Fibroblast of the aortic adventitia (primary cell): ENCODE data around the gene LHX4. TPM values are rescaled to one million over a fixed set of nuclear protein-coding genes. Genes with fewer than 3 reads are reported as not detected.

Experiments used
- DNase-seq: peaks from one replicate; pipeline ENCODE4 v3.0.0-alpha.2; 2010; ENCODE audit warnings: low read depth
- H3K4me3 ChIP-seq: 2 replicates; pipeline ENCODE4 v1.5.1; 2011; ENCODE audit warnings: low read depth, mild to moderate bottlenecking, control low read depth, low read length, moderate library complexity
- CTCF ChIP-seq: IDR thresholded peaks from 2 replicates; pipeline ENCODE4 v1.5.1; 2011; ENCODE audit warnings: mild to moderate bottlenecking, low read length, control low read depth, inconsistent platforms; ENCODE audit not compliant: insufficient read depth
- total RNA-seq: library from RNA; depleted of rRNA; stranded (reverse); fragments of >200 nt; gene quantifications from 2 replicates; pipeline ENCODE4 v1.2.3, GENCODE V29; 2012; ENCODE audit warnings: low replicate concordance

Gene LHX4
- total RNA-seq, 1 donor = under 0.01 TPM

DNA sequence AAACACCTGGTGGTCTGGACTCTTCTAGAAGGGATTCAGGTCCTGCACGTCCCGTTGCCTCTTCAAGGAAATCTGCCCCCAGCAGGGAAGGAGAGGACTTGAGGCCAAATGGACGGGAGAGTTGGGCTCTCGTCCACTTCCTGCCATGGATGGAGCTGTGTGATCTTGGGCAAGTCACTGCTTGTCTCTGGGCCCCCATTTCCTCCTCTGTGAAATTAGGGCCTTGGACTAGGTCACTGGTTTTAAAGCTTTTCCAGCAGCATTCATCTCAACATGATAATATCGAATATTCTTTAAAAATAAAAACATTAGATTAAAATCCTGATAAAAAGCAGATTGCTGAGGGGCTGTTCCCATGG is 26.9 kb downstream of the LHX4 start:
- no peak overlapping the region for H3K4me3 ChIP-seq
- no peak for TF ChIP-seq CTCF
- DNase-seq = no peak

GRCh38 chr1:180257486-180257885 is 27.4 kb downstream of the LHX4 start:
- no peak overlapping the region for H3K4me3 ChIP-seq
- DNase-seq = no peak
- no peak for TF ChIP-seq CTCF

DNA sequence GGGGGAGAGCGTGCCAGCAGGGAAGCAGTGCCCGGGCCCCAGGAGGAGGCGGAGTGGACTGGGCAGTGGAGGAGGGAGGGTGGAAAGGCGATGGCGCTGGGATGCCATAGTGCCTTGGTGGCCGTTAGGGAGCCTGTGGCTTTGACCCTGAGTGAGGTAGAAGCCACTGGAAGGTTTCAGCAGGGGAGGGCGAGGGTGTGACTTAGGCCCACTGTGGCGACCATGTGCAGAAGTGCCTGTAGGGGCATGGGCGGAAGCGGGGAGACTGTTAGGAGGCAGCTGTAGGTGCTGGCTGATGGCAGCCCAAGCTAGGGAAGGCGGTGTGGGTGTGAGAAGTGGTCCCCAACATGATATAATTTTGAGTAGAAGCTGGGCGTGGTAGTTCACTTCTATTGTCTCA is 28.2 kb downstream of the LHX4 start:
- no peak overlapping the region for H3K4me3 ChIP-seq
- no peak for TF ChIP-seq CTCF
- DNase-seq = no peak

- H3K4me3 ChIP-seq = no peak overlapping the region
- no peak for DNase-seq
Observed at GRCh38 chr1:180258935-180259334, 28.9 kb downstream of the LHX4 start.

GRCh38 chr1:180259431-180260338 is 29.6 kb downstream of the LHX4 start:
- no peak overlapping the region for H3K4me3 ChIP-seq
- no peak for TF ChIP-seq CTCF
- DNase-seq = no peak

More at GRCh38 chr1:180258935-180259334, 28.9 kb downstream of the LHX4 start:
- no peak for TF ChIP-seq CTCF

DNA sequence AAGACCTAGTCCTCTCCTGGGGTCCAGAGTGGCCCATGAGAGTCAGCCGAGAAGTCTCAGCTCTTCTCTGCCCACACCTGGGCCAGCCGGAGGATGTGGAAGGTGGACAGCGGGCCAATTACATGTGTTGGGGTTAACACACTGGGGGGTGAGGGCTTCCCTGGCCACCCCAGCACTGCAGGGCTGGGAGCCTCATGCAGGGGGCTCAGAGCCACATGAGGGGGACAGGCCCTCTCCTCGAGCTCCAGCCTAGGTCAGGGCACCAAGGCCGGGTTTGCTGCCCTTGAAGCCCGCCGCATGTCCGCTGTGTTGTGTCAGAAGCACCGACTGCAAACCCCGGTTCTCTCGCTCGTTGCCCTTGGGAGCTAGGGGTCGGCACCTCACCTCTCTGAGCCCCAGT is 30.5 kb downstream of the LHX4 start:
- no peak overlapping the region for H3K4me3 ChIP-seq
- no peak for TF ChIP-seq CTCF
- DNase-seq = no peak
